Measurements from ENCODE around the gene PLVAP.

Gene PLVAP

DNA sequence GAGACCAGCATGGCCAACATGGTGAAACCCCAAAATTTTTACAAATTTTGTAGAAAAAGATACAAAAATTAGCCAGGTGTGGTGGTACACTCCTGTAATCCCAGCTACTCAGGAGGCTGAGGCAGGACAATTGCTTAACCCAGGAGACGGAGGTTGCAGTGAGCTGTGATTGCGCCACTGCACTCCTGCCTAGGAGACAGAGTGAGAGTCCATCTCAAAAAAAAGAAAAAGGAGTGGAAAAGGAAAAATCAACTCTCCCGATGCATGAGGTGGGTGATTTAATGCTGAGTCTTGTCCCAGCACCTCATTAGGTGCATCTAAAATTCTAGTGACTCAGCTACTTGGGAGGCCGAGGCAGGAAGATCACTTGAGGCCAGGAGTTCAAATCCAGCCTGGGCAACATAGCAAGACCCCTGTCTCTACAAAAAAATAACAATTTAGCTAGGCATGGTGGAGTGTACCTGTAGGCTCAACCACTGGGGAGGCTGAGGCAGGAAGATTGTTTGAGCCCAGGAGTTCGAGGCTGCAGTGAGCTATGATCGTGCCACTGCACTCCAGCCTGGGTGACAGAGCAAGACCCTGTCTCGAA lies 20.0 kb downstream of the PLVAP start:
- DNase-seq (ENCODE audit: low spot score) = no peak

DNA sequence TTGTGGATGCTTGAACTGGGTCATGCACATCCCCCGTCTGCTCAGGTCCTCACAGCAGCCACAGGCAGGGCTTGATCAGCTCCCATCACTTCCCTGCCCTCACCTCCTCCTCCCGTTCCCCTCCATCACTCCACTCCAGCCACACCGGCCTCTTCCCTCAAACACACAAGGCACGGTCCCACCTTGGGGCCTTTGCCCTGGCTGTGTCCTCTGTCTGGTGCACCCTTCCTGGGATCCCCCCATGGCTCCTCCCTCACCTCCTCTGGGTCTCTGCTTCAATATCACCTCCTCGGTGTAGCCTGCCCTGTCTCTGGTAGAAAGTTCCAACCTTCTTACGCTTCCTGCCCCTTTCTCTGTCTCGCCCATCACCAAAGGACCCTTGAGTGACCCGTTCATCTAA lies 23.8 kb downstream of the PLVAP start:
- DNase-seq (ENCODE audit: low spot score) = no peak

DNA sequence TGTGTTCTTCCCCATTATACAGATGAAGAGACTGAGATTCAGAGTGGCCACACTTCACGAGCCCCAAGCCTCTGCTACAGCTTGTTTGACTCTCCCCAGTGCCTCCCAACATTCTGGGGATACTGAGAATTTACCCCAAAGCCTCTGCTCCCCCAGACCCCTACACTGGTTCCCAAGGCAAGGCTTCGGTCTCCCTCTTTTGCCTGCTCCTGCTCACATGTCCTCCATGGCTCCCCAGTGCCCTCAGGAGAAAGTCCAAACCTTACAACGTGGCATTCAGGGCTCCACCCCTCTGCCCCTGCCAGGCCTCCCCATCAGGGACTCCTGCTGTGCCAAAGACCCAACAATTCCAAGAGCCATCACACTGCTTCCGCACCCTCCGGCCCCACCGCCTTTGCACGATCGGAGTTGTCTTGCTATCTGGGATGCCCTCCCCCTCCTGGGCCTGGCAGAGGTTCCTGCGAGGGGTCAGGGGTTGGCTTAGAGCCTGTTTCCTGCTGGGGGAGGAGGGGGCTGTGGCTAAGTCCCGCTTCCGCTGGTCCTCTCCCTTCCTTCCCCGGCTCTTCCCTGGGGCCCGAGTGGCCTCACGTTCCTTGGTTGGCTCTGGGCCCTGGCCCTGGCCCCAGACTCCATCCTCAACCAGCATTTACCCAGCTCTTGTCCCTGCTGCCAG lies 24.4 kb downstream of the PLVAP start:
- DNase-seq (ENCODE audit: low spot score) = no peak

DNA sequence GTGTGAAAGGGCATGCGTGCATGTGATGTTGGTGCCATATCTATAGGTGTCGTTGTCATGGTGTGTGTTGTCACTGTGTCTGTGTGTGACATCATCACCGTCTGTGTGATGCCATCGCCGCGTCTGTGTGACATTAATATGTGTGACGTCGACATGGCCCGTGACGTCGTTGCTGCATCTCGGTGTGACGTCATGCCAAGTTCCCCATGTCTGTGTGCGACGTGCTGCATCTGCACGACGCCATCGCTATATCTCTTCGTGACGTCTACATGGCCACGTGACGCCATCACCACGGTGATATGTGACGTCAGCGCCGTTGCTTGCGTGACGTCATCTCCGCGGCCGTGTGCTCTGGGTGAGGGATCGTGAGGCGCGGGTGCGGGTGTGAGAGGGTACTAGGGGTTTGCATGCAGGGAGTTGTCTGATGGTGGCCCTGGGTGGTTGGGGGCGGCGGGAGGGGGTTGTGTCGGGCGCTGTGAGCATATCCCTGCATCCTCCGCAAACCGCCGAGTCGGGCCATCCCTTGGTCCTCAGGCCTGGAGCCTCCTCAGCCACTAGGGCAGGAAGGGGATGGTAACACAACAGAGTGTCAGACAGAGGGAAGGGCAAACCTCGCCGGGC lies 25.2 kb downstream of the PLVAP start:
- no peak for DNase-seq (ENCODE audit: low spot score)

DNA sequence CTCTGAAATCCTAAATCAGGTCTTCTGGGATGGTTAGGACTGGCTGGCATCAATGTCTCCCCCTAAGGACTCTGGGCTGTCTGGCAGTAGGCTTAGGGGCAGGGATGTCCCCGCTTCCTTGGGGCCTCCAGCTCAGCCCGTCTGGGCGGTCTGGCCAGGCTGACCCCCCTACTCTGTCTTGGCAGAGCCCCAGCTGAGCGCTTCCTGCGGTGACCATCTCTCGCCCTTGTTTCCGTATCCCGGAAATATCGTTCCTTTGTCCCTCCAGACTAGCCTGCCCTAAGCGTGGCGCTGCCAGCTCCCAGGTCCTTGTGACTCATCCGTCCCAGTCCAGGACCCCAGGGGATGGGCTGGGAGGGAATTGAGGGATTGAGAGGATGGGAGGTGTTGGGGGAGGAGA lies 28.4 kb downstream of the PLVAP start:
- DNase-seq (ENCODE audit: low spot score) = peak; percentile 63

DNA sequence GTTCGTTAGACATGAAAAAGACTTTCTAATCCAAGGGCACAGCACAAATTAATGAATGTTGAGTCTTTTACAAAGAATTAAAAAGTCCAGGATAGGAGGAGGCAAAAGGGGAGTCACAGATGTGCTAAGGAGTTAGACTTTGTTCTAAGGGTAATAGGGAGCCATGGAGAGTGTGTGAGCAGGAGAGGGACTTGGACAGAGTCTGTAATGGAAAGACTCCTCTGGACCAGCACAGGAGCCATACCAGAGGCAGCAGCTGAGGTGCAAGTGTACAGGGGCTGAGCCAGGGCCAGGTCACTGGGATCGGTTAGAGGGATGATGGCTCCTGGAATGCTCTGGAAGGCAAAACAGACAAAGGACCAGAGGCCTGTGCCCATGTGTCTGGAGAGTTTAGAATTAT lies 29.3 kb downstream of the PLVAP start:
- no peak for DNase-seq (ENCODE audit: low spot score)

DNA sequence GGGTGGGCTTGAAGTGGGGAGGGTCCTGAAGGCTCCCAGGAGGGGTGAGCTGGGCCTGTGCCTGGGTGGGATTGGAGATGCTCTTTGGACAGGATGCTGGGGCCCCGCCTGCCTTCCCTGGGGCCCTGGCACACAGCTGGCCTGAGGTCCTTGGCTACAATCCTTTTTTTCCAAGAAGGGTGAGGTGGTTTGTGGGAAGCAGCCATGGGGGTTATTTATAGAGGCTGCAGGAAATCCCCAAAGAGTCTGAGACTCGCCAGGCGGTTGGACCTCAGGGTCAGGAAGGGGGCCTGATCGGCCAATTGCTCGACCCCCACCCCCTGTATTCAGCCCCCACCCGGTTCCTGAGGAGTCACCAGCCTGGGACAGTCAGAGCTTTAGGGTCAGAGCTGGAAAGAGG lies 29.8 kb downstream of the PLVAP start:
- DNase-seq (ENCODE audit: low spot score) = no peak

DNA sequence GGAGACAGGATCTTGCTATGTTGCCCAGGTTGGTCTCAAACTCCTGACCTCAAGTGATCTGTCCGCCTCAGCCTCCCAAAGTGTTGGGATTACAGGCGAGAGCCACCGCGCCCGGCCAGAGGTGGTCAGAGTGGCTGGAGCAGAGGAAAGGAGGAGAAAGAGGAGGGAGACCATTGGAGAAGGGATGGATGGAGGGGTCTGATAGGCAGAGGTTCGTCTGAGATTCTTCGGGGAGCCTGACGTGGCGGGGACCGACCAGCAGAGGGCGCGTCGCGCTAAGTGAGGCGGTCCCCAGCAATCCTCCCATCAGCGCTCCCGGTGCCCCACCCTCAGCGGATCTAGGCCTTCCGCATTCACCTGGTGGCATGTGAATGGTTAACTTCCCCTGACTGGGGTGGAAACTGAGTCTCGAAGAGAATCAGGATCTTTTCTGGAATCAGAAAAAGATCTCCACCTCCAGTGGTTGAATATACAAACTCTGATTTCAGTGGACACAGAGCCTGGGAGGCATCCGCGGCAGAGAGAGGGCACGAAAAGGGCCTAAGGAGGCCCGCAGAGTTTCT lies 31.0 kb downstream of the PLVAP start:
- DNase-seq (ENCODE audit: low spot score) = peak; percentile 86

DNA sequence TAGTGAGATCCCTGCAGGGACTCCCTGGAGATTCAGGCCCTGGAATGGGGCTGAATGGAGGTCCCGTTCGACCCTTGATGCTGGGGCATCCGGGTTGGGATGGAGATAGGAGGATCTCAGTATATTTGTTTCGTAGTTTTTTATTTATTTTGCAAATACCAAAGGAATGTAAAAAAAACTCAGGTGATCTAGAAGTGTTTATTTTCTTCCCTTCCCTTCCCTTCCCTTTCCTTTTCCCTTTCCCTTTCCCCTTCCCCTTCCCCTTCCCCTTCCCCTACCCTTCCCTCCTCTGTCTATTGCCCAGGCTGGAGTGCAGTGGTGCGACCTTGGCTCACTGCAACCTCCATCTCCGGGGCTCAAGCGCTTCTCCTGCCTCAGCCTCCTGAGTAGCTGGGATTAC lies 35.3 kb downstream of the PLVAP start:
- DNase-seq (ENCODE audit: low spot score) = no peak

DNA sequence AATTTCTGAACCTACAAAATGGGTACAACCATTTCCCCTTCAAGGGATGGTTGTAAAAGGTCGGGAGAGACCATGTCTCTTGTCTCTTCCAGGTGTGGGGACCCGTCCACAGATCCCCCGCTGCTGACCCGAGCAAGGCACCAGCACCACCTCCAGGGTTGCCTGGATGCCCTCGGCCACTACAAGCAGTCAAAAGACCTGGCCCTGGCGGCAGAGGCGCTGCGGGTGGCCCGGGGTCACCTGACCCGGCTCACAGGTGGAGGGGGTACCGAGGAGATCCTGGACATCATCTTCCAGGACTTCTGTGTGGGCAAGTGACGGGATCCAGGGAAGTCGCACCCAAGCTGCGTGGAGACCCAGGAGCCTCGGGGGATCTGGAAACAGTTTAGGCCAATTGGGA lies 35.8 kb downstream of the PLVAP start:
- no peak for DNase-seq (ENCODE audit: low spot score)

DNA sequence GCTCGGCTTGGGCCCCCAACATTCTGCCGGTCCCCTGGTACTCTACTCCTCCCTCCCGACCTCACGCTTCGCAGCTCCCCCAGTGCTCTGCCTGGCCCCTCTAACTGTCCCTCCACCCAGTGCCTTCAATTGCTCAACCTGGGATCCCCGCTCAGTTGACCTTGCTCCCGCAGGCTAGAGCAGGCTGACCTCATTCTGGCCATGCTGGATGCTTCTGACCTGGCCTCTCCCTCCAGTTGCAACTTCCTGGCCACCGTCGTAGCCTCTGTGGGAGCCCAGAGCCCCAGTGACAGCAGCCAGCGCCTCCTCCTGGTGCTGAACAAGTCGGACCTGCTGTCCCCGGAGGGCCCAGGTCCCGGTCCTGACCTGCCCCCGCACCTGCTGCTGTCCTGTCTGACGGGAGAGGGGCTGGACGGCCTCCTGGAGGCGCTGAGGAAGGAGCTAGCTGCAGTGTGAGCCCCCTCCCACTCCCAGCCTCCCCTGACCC lies 36.2 kb downstream of the PLVAP start:
- no peak for DNase-seq (ENCODE audit: low spot score)

DNA sequence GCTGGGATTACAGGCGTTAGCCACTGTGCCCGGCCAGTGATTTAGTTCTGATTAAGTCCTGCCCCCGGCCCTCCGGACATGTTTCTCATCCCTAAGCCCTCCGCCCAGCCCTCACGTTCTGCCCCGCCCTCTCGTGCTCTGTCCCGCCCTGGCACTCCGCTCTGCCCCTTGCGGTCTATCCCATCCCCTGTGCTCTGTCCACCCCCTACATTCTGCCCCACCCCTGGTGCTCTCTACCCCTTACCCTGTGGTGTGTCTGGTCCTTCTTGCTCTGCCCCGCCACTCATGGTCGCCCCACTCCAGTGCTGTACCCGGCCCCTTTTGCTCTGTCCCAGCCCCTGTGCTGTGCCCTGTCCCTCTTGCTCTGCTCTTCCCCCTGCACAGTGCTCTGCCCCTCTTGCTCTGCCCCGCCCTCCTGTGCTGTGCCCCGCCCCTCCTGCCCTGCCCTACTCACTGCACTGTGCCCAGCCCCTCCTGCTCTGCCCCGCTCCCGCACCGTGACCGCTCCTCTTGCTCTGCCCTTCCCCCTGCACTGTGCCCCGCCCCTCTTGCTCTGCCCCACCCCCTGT lies 36.8 kb downstream of the PLVAP start:
- DNase-seq (ENCODE audit: low spot score) = peak; percentile 86

DNA sequence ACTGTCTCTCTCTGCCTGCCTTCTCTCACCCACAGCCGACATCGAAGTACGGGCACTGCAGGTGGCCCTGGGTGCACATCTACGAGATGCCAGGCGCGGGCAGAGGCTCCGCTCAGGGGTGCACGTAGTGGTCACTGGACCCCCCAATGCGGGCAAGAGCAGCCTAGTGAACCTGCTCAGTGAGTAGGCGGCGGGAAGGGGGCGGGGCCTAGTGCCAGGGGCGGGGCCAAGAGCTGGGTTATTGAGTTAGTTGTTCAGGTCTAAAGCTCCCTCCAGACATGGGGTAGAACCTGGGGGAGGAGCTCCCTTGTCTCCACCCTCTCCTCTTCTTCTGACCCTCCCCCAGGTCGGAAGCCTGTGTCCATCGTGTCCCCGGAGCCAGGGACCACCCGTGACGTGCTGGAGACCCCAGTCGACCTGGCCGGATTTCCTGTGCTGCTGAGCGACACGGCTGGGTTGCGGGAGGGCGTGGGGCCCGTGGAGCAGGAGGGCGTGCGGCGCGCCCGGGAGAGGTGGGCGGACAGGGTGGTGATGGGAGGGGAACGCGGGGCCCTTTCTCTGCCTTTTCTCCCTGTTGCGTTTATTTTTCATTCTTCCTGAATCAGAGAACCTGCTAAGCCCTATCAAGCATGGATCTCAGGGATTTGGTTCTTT lies 37.9 kb downstream of the PLVAP start:
- no peak for DNase-seq (ENCODE audit: low spot score)

DNA sequence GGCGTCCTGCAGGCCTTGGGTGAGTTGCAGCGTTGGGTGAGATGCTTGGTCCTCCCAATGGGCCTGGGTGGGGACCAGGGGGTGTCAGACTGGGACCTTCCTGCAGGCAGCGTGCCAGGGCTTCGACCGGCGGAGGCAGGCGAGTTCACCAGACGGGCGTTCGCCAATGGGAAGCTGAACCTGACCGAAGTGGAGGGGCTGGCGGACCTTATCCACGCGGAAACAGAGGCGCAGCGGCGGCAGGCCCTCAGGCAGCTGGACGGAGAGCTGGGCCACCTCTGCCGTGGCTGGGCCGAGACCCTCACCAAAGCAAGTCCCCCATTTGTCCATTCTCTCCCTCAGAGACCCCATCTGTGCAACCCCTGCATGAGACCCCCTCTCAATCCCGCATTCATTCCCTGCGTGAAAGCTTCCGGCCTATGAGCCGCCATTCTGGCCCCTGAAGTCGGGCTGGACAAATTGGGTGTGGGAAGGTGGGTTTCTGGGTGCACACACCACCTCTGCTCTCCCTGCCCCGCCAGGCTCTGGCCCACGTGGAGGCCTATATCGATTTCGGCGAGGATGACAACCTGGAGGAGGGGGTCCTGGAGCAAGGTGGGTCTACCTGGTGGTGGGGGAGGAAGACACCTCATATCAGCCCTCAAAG lies 38.6 kb downstream of the PLVAP start:
- no peak for DNase-seq (ENCODE audit: low spot score)

DNA sequence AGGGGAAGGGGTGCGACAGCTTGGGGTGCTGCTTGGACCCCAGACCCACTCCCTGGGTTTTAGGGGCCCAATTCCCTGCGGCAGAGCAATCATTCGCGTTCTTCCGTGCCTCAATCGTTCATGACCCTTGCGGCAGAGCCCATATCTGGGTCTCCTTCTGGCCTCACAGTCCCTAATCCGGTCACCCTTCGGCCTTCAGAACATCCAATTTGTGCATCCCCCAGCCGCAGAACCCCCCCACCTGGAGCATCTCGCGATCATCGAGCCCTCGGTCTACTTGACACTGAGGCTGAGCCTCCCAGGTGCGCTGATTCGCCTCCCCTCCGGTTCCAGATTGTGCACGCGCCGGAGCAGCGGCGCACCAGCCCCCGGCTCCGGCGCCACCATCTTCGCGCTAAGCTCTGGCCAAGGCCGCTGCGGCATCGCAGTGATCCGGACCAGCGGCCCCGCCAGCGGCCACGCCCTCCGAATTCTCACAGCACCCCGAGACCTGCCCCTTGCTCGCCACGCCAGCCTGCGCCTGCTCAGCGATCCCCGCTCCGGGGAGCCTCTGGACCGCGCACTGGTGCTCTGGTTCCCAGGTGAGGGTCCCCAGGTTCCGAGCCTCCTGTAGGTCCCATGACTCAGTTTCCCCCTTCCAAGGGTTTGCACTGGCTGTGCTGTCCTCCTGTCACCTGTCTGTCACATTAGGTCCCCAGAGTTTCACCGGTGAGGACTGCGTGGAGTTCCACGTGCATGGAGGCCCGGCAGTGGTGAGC lies 39.3 kb downstream of the PLVAP start:
- DNase-seq (ENCODE audit: low spot score) = no peak

DNA sequence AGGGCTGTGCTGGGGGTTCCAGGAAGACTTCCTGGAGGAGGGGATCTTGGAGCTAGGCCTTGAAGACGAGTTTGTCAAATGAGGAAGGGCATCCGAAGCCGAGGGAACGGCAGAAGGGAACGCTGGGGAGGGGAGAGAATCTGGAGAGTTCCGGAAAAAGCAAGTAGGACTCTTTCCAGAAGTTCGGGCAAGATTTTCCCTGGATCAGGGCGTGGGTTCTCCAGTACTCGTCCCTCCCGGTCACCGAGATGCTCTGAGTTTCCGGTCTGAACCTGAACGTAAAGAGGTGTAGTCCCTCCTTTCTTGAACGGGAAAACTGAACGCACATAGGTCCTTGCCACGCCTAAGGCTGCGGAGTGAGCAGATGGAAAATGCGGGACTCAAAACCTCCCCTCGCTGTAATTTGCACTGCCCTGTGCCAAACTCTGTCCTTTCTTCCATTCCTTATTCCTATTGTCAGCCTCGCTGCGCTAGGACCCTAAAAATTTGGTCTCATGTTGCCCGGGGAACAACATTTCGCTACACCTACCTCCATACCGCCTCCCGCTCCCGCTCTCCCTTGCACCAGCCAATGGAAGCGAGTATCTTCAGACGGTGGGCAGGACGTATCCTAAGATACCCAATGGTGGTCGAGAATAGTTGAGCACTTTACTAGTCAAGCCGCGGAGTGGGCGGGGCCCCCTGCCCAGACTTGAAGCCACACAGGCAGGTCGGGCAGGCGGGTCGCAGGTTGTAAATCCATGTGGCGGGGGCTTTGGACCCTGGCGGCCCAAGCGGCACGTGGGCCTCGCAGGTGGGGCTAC lies 40.1 kb downstream of the PLVAP start, which contains the start of gene GTPBP3:
Gene GTPBP3, plus strand, starts transcription at position 682 of the 803 bp plus-strand sequence. Its CDS starts 59 bp downstream, at position 741.
- peak; percentile 96 for DNase-seq (ENCODE audit: low spot score)

DNA sequence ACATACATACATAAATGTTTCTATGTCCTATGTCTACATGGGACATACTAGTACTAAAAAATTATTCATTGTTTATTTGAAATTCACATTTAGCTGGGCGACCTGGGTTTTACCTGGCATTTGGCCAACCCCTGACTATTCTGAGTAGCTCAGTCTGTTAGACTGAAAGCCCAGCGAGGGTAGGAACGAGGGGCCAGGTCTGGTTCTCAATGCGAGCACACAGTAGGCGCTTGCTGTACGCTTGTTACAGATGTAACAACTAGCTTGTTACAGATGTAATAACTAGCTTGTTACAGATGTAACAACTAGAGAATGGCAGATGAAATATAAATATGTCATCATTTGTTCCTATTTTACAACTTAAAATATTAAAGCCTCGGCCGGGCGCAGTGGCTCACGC lies 41.6 kb downstream of the PLVAP start:
- no peak for DNase-seq (ENCODE audit: low spot score)

DNA sequence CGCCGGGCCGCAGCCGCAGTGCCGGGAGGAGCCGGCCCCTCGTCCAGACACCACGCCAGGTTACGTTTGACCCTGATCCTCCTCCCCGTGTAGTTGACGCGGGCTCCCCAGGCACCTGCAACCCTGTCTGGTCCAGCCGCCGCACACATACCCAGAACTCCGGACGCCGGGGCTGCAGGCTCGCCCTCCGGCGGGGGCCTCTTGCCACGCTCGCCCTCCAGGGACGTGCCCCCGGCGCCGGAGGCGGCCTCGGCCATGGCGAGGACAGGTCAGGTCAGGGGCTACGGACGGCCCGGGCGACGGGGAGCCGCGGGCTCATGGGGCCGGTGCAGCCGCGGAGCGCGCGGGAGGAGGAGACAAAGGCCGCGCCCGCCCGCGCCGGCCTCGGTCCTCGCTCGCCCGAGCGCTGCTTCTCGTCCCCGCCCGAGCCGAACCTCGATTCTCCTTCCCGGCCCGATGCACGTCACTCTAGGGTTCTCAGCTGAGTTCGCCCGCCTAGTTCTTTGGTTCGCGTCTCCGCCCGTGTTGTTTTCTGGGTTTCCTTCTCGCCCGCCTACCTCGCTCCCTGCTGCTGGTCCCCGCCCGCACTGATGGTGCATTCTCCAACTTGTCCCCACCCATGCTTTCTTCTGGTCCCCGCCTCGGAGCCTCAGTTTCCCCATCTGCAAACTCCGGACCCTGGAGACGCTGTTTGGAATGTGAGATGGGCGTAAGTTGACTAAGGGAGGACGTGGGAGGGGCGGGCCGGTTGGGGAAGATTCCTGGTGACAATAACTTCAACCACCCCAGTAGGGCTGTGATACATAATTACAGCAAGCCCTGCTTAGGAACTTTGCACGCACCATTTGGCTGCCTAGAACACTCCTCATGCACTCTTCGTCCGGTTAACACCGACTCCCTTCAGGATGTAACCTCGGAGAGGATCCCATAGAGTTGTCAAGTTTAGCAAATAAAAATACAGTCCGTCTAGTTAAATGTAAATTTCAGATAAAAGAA lies 42.4 kb downstream of the PLVAP start, which contains the start of gene ANO8:
Gene ANO8, minus strand, starts transcription at position 442 of the 996 bp plus-strand sequence. Its CDS starts 185 bp downstream, at position 257.
- DNase-seq (ENCODE audit: low spot score) = peak; percentile 96
